ENCODE data around the gene FCHSD2.

FCHSD2 gene

GRCh38 chr11:72962084-72962483 is 180.0 kb downstream of the FCHSD2 start:
- no peak for DNase-seq

- DNase-seq, result no peak
Observed at GRCh38 chr11:72959998-72960731, 182.0 kb downstream of the FCHSD2 start.

- DNase-seq, result no peak
Observed at GRCh38 chr11:72958791-72959190, 183.3 kb downstream of the FCHSD2 start.

GRCh38 chr11:72955466-72955865 is 186.7 kb downstream of the FCHSD2 start:
- no peak for DNase-seq

- no peak for DNase-seq
Observed at GRCh38 chr11:72954860-72955259, 187.3 kb downstream of the FCHSD2 start.

GRCh38 chr11:72953637-72954036 is 188.5 kb downstream of the FCHSD2 start:
- DNase-seq, result no peak

- DNase-seq, result no peak
Observed at GRCh38 chr11:72951888-72952287, 190.2 kb downstream of the FCHSD2 start.

GRCh38 chr11:72951193-72951592 is 190.9 kb downstream of the FCHSD2 start:
- DNase-seq, result no peak

GRCh38 chr11:72950685-72951084 is 191.4 kb downstream of the FCHSD2 start:
- DNase-seq, result no peak

GRCh38 chr11:72947229-72947628 is 194.9 kb downstream of the FCHSD2 start:
- DNase-seq, result no peak

GRCh38 chr11:72943664-72944063 is 198.5 kb downstream of the FCHSD2 start:
- DNase-seq, result no peak

- no peak for DNase-seq
Observed at GRCh38 chr11:72940417-72940816, 201.7 kb downstream of the FCHSD2 start.

GRCh38 chr11:72939031-72939430 is 203.1 kb downstream of the FCHSD2 start:
- no peak for DNase-seq

GRCh38 chr11:72937439-72937838 is 204.7 kb downstream of the FCHSD2 start:
- no peak for DNase-seq

- no peak for DNase-seq
Observed at GRCh38 chr11:72935700-72936099, 206.4 kb downstream of the FCHSD2 start.

GRCh38 chr11:72932132-72932570 is 210.0 kb downstream of the FCHSD2 start:
- DNase-seq, result no peak

- no peak for DNase-seq
Observed at GRCh38 chr11:72930008-72930407, 212.1 kb downstream of the FCHSD2 start.

- no peak for DNase-seq
Observed at GRCh38 chr11:72929256-72929655, 212.9 kb downstream of the FCHSD2 start.

GRCh38 chr11:72927380-72927779 is 214.7 kb downstream of the FCHSD2 start:
- no peak for DNase-seq

- no peak for DNase-seq
Observed at GRCh38 chr11:72926076-72926475, 216.0 kb downstream of the FCHSD2 start.

- DNase-seq, result no peak
Observed at GRCh38 chr11:72925656-72926055, 216.5 kb downstream of the FCHSD2 start.

GRCh38 chr11:72924568-72925190 is 217.4 kb downstream of the FCHSD2 start:
- DNase-seq, result no peak

- no peak for DNase-seq
Observed at GRCh38 chr11:72921028-72921716, 220.9 kb downstream of the FCHSD2 start.

- DNase-seq, result no peak
Observed at GRCh38 chr11:72920001-72920400, 222.1 kb downstream of the FCHSD2 start.
